ENCODE results near the gene ENO1.

GRCh38 chr1:8876087-8876486 is 2.4 kb downstream of the ENO1 start:
- TF ChIP-seq CEBPB (IDR thresholded peaks at IDR 0.05; ENCODE audit: low read depth, low read length) (no peak), POLR2A (IDR thresholded peaks at IDR 0.05; ENCODE audit: low read depth, low read length) (no peak), CTCF (conservative IDR thresholded peaks at IDR 0.05; ENCODE audit: low read depth, low read length) (no peak), MAFK (IDR thresholded peaks at IDR 0.05; ENCODE audit: low read depth, low read length) (no peak), RAD21 (IDR thresholded peaks at IDR 0.05; ENCODE audit: low read length) (no peak), CHD1 (IDR thresholded peaks at IDR 0.05; ENCODE audit: low read depth, low read length) (no peak), RCOR1 (IDR thresholded peaks at IDR 0.05; ENCODE audit: insufficient replicate concordance, low read length) (no peak), NFE2L2 (IDR thresholded peaks at IDR 0.05; ENCODE audit: low read depth, low read length) (no peak), RFX5 (IDR thresholded peaks at IDR 0.05; ENCODE audit: low read depth, low read length) (no peak), USF2 (IDR thresholded peaks at IDR 0.05; ENCODE audit: low read depth, low read length) (no peak), BHLHE40 (IDR thresholded peaks at IDR 0.05; ENCODE audit: low read depth, low read length) (no peak), MAZ (IDR thresholded peaks at IDR 0.05; ENCODE audit: borderline replicate concordance, low read depth, low read length) (no peak), SMC3 (IDR thresholded peaks at IDR 0.05; ENCODE audit: low read depth, low read length) (no peak), MXI1 (IDR thresholded peaks at IDR 0.05; ENCODE audit: borderline replicate concordance, low read depth, low read length) (no peak)
